K562 (cell line): ENCODE results near the gene RNASE8. TPM values are rescaled to one million over a fixed set of nuclear protein-coding genes. Genes with fewer than 3 reads are reported as not detected.

ENCODE experiments used
- CBX3 ChIP-seq, 2 experiments: IDR thresholded peaks; 1 replicate in 1 of 2; 2 replicates in 1 of 2; pipeline ENCODE4 v1.6.1; 2012; ENCODE audit warnings: inconsistent platforms in 2 of 2, low read length in 2 of 2, borderline replicate concordance in 1 of 2, control low read depth in 1 of 2
- DACH1 ChIP-seq: fragments of 450-650 bp; IDR thresholded peaks from 2 replicates; pipeline ENCODE4 v1.6.1; 2018; ENCODE audit not compliant: partially characterized antibody
- E2F3 ChIP-seq: fragments of 250-450 bp; sonication (Bioruptor Pico); IDR thresholded peaks from 2 replicates; pipeline ENCODE4 v1.4.0; 2020; ENCODE audit warnings: mild to moderate bottlenecking
- HSF4 ChIP-seq: fragments of 250-450 bp; sonication (Bioruptor Pico); IDR thresholded peaks from 2 replicates; pipeline ENCODE4 v2.1.2; 2022; ENCODE audit warnings: mild to moderate bottlenecking, moderate library complexity, borderline replicate concordance
- MEF2D ChIP-seq: conservative IDR thresholded peaks from 2 replicates; pipeline ENCODE4 v1.6.1; 2016; ENCODE audit warnings: low read depth, missing genetic modification characterization, missing compliant biosample characterization
- RCOR1 ChIP-seq, 2 experiments: IDR thresholded peaks; 2 replicates each; pipeline ENCODE4 v1.6.1; 2012; ENCODE audit warnings: low read depth in 2 of 2, low read length in 2 of 2, borderline replicate concordance in 1 of 2, improper control_type of control experiment in 1 of 2
- U2AF2 ChIP-seq: fragments of 200-400 bp; formaldehyde crosslinking; optimal IDR thresholded peaks from 2 replicates; pipeline ENCODE3; 2017; ENCODE audit warnings: low read depth, mild to moderate bottlenecking, low read length
- ZNF143 ChIP-seq: sonication (generic); formaldehyde crosslinking; IDR thresholded peaks from 2 replicates; pipeline ENCODE4 v1.9.0; 2022; ENCODE audit warnings: mild to moderate bottlenecking, missing genetic modification reagents
- ZNF24 ChIP-seq: fragments of 450-650 bp; IDR thresholded peaks from 2 replicates; pipeline ENCODE4 v1.6.1; 2016
- ZNF707 ChIP-seq: fragments of 250-450 bp; sonication (Bioruptor Pico); conservative IDR thresholded peaks from 2 replicates; pipeline ENCODE4 v1.8.0; 2022; ENCODE audit warnings: inconsistent platforms, mild to moderate bottlenecking, moderate library complexity
- polyA plus RNA-seq, 8 experiments: library from polyadenylated mRNA; depleted of rRNA in 4 of 8; stranded (reverse) in 5 of 8; unstranded in 3 of 8; fragments of >200 nt; fragmentation: Nextera tagmentation in 2 of 8; fragmentation: Illumina TruSeq in 1 of 8; extraction: Ambion mirVana in 2 of 8; extraction: Trizol in 1 of 8; gene quantifications; 2 replicates each; pipeline versions ENCODE4 v1.2.1 to v1.2.3, GENCODE V29; 2011 to 2014; ENCODE audit warnings: inconsistent platforms in 1 of 8, missing spikeins in 1 of 8
- total RNA-seq, 7 experiments: library from RNA; depleted of rRNA in 6 of 7; stranded (reverse); fragments of >200 nt in 6 of 7; fragmentation: Illumina TruSeq in 2 of 7; extraction: Trizol in 2 of 7; gene quantifications; 2 replicates each; pipeline versions ENCODE4 v1.2.1 to v1.2.3, GENCODE V29; 2011 to 2021; ENCODE audit warnings: low replicate concordance in 1 of 7
- TF ChIP-seq, protein P1 (sequence below): sonication (generic); formaldehyde crosslinking; IDR thresholded peaks from 2 replicates; pipeline ENCODE4 v1.8.0; 2022; ENCODE audit warnings: missing genetic modification reagents, mild to moderate bottlenecking, borderline replicate concordance
- TF ChIP-seq, protein P2 (sequence below): fragments of 450-650 bp; IDR thresholded peaks from one replicate; pipeline ENCODE4 v1.6.1; 2018; ENCODE audit warnings: mild to moderate bottlenecking, moderate library complexity; ENCODE audit not compliant: partially characterized antibody
- TF ChIP-seq, protein P3 (sequence below): fragments of 200-800 bp; sonication (Bioruptor generic); IDR thresholded peaks from 2 replicates; pipeline ENCODE4 v1.6.1; 2016; ENCODE audit warnings: missing genetic modification characterization, missing compliant biosample characterization
- TF ChIP-seq, protein P4 (sequence below): fragments of 450-650 bp; IDR thresholded peaks from 2 replicates; pipeline ENCODE4 v1.7.1; 2018; ENCODE audit warnings: mild to moderate bottlenecking, low read depth; ENCODE audit not compliant: partially characterized antibody

Gene RNASE8
- total and polyA plus RNA-seq, 9 of the 15 experiments (the other 6 are each of a cell fraction or from before 2014, with no cell fraction given): not detected

DNA sequence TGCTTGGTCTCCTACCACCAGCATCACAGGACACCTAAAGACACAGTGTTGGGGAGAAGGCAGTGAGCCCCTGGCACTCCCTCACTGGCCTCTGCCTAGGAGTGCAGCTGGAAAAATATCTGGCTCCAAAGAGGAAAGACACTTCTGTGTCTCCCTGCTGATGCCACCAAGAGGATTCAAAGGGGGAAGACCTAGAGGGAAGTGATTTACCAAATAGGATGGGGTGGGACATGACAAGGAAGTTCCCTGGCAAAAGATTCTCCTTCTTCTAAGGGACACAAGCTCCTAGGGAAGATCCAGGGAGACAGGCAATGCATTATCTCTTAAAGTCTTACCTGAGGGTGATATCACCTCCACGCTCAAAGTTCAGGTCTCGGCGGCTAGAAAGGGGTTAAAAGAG is 38.8 kb upstream of the RNASE8 start (continued):
- TF ChIP-seq E2F3 (CRISPR knock-in tag): no peak
- TF ChIP-seq, protein P1, sequence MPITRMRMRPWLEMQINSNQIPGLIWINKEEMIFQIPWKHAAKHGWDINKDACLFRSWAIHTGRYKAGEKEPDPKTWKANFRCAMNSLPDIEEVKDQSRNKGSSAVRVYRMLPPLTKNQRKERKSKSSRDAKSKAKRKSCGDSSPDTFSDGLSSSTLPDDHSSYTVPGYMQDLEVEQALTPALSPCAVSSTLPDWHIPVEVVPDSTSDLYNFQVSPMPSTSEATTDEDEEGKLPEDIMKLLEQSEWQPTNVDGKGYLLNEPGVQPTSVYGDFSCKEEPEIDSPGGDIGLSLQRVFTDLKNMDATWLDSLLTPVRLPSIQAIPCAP (CRISPR knock-in tag): no peak
- no peak for TF ChIP-seq DACH1
- TF ChIP-seq MEF2D (tag): no peak
- TF ChIP-seq, protein P2, sequence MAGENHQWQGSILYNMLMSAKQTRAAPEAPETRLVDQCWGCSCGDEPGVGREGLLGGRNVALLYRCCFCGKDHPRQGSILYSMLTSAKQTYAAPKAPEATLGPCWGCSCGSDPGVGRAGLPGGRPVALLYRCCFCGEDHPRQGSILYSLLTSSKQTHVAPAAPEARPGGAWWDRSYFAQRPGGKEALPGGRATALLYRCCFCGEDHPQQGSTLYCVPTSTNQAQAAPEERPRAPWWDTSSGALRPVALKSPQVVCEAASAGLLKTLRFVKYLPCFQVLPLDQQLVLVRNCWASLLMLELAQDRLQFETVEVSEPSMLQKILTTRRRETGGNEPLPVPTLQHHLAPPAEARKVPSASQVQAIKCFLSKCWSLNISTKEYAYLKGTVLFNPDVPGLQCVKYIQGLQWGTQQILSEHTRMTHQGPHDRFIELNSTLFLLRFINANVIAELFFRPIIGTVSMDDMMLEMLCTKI: no peak
- no peak for TF ChIP-seq RCOR1 (IDR thresholded peaks at IDR 0.05; ENCODE audit: borderline replicate concordance in 1 of 2, low read depth in 2 of 2, low read length in 2 of 2)
- TF ChIP-seq HSF4 (CRISPR knock-in tag): no peak
- TF ChIP-seq, protein P3, sequence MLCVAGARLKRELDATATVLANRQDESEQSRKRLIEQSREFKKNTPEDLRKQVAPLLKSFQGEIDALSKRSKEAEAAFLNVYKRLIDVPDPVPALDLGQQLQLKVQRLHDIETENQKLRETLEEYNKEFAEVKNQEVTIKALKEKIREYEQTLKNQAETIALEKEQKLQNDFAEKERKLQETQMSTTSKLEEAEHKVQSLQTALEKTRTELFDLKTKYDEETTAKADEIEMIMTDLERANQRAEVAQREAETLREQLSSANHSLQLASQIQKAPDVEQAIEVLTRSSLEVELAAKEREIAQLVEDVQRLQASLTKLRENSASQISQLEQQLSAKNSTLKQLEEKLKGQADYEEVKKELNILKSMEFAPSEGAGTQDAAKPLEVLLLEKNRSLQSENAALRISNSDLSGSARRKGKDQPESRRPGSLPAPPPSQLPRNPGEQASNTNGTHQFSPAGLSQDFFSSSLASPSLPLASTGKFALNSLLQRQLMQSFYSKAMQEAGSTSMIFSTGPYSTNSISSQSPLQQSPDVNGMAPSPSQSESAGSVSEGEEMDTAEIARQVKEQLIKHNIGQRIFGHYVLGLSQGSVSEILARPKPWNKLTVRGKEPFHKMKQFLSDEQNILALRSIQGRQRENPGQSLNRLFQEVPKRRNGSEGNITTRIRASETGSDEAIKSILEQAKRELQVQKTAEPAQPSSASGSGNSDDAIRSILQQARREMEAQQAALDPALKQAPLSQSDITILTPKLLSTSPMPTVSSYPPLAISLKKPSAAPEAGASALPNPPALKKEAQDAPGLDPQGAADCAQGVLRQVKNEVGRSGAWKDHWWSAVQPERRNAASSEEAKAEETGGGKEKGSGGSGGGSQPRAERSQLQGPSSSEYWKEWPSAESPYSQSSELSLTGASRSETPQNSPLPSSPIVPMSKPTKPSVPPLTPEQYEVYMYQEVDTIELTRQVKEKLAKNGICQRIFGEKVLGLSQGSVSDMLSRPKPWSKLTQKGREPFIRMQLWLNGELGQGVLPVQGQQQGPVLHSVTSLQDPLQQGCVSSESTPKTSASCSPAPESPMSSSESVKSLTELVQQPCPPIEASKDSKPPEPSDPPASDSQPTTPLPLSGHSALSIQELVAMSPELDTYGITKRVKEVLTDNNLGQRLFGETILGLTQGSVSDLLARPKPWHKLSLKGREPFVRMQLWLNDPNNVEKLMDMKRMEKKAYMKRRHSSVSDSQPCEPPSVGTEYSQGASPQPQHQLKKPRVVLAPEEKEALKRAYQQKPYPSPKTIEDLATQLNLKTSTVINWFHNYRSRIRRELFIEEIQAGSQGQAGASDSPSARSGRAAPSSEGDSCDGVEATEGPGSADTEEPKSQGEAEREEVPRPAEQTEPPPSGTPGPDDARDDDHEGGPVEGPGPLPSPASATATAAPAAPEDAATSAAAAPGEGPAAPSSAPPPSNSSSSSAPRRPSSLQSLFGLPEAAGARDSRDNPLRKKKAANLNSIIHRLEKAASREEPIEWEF (CRISPR knock-in tag): no peak
- no peak for TF ChIP-seq ZNF707 (CRISPR knock-in tag)
- TF ChIP-seq, protein P4, sequence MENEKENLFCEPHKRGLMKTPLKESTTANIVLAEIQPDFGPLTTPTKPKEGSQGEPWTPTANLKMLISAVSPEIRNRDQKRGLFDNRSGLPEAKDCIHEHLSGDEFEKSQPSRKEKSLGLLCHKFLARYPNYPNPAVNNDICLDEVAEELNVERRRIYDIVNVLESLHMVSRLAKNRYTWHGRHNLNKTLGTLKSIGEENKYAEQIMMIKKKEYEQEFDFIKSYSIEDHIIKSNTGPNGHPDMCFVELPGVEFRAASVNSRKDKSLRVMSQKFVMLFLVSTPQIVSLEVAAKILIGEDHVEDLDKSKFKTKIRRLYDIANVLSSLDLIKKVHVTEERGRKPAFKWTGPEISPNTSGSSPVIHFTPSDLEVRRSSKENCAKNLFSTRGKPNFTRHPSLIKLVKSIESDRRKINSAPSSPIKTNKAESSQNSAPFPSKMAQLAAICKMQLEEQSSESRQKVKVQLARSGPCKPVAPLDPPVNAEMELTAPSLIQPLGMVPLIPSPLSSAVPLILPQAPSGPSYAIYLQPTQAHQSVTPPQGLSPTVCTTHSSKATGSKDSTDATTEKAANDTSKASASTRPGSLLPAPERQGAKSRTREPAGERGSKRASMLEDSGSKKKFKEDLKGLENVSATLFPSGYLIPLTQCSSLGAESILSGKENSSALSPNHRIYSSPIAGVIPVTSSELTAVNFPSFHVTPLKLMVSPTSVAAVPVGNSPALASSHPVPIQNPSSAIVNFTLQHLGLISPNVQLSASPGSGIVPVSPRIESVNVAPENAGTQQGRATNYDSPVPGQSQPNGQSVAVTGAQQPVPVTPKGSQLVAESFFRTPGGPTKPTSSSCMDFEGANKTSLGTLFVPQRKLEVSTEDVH: no peak
- no peak for TF ChIP-seq ZNF143 (CRISPR knock-in tag)
- TF ChIP-seq U2AF2: no peak
- TF ChIP-seq CBX3 (IDR thresholded peaks at IDR 0.05; ENCODE audit: borderline replicate concordance in 1 of 2, low read length in 2 of 2): no peak
- TF ChIP-seq ZNF24: no peak
- TF ChIP-seq, all 486 proteins: peak for 0
